HG03060 (cell line): ENCODE measurements around the gene MAPK10.

Experiments
- ATAC-seq: cut with Tn5 transposase; IDR thresholded peaks from one replicate; pipeline ENCODE4 v1.9.1; 2021; ENCODE audit warnings: low read depth, moderate number of reproducible peaks; ENCODE audit not compliant: unreplicated experiment

MAPK10 gene

GRCh38 chr4:86280246-86280645 lies 79.6 kb downstream of the MAPK10 start:
- no peak for ATAC-seq

GRCh38 chr4:86279293-86279960 lies 80.4 kb downstream of the MAPK10 start:
- ATAC-seq, result no peak

GRCh38 chr4:86278126-86278525 lies 81.7 kb downstream of the MAPK10 start:
- ATAC-seq, result no peak

DNA sequence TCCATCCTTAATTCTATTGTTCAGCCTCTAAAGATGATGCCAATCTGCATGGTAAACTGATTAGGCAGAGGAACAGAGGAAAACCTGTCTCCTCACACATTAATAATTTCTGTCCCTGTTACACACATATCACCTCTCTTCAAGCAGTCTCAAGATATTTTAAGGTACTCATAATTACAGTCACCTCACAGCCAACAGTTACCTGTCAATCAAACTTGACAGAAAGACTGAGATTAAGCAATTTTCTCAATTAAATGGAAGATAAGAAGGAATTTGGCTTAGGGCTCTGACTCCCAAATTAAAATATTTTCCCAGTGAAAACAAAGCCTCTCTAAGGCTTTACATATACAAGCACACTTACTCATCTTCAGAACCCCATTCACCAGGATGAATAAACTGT lies 85.2 kb downstream of the MAPK10 start:
- no peak for ATAC-seq

DNA sequence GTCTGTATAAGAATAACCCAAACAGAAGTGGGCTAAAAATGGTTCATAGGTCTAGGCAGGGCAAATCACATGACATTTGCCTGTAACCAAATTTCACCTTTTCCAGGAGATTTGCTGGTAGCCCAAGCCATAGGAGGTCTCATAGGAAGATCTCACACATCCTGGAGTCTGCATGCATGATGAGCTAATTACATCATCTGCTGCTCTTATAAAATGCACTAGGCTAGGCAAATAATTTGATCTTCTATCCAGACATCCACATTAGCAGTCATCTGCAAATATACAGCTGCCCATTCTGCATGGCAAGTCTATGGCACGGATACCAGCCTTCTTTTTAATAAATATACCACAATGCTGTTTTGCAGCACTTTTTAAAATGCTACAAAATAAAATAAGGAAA lies 87.2 kb downstream of the MAPK10 start:
- no peak for ATAC-seq

GRCh38 chr4:86271057-86271456 lies 88.8 kb downstream of the MAPK10 start:
- ATAC-seq, result no peak

- ATAC-seq, result no peak
Measured at GRCh38 chr4:86269354-86269753, 90.5 kb downstream of the MAPK10 start.

GRCh38 chr4:86264241-86264640 lies 95.6 kb downstream of the MAPK10 start:
- ATAC-seq, result no peak

- no peak for ATAC-seq
Measured at GRCh38 chr4:86261636-86262035, 98.2 kb downstream of the MAPK10 start.

DNA sequence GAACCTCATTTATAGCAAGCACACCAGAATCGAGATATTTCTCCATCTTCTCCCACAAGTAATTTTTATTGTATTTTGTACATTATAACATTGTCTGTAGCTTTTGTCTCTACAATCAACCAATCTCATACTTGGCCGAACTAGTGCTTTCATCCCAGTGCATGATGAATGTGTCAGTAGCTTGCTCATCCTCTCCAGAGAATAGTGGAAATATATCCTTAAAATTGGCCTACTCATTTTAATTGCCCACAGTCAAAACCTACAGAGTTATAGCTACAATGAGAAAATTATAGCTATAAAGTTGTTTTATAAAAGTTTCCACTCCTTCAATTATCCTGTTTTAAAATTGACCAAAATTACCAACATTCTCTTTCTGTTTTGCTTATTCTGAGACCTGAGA lies 103.8 kb downstream of the MAPK10 start:
- no peak for ATAC-seq

GRCh38 chr4:86250619-86251018 lies 109.2 kb downstream of the MAPK10 start:
- no peak for ATAC-seq

DNA sequence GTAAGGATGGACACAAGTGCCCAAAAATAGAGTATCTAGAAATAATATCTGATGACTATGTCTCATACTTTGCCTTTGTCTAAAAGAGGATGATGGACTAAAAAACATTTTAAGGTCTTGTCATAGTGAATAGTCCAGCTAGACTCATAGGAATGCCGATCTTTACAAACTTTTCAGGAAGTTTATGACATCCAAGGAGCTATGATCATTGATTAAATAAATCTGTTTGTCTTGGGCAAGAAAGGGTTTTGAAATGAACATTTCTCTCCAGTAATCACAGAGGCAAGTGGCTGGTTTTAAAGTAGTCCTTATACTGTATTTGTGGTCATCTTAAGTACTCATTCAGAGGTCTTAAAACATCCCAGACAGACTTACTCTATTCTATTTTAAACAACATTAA lies 109.8 kb downstream of the MAPK10 start:
- ATAC-seq, result no peak

GRCh38 chr4:86249074-86249473 lies 110.8 kb downstream of the MAPK10 start:
- ATAC-seq, result no peak

DNA sequence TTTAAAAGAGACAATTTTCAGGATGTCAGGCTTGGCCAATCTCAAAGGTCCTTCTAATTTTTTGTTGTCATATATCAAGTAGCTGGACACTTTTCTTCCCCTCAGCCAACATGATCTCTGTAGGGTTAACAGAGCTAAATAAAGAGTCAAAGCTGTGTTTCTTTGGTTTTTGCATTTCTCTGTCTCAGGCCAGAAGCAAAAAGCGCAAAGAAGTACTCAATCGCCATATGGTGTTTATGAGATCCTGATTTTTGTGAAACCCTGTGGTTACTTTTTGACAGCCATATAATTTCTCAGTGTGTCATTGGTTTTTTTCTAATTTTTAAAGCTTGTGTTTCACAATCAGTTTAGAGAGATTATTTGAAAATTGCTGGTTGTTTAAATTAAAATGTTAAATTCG lies 111.9 kb downstream of the MAPK10 start:
- no peak for ATAC-seq

GRCh38 chr4:86247320-86247719 lies 112.5 kb downstream of the MAPK10 start:
- ATAC-seq, result no peak

GRCh38 chr4:86243750-86244149 lies 116.1 kb downstream of the MAPK10 start:
- no peak for ATAC-seq

DNA sequence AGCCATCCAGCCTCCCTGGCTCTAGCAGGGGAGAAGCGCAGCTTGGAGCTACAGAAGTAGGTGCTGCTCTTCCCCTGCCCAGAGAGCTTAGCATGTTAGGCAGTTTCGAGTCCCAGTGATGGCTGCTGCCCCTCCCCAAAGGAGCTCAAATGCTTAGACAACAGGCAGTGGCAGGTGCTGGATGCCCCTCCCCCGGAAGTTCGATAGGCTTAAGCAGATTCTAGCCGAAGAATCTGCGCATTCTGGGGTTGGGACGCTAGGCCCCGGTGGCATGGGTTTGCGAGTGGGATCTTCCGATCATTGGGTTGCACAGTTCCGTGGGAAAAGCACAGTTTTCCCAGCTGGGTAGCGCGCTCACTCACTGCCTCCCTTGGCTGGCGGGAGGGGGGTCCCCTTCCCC lies 117.2 kb downstream of the MAPK10 start:
- no peak for ATAC-seq

- no peak for ATAC-seq
Measured at GRCh38 chr4:86235549-86235948, 124.3 kb downstream of the MAPK10 start.

- ATAC-seq, result no peak
Measured at GRCh38 chr4:86233681-86234080, 126.2 kb downstream of the MAPK10 start.

- no peak for ATAC-seq
Measured at GRCh38 chr4:86233090-86233489, 126.8 kb downstream of the MAPK10 start.

- ATAC-seq, result no peak
Measured at GRCh38 chr4:86223472-86223871, 136.4 kb downstream of the MAPK10 start.

DNA sequence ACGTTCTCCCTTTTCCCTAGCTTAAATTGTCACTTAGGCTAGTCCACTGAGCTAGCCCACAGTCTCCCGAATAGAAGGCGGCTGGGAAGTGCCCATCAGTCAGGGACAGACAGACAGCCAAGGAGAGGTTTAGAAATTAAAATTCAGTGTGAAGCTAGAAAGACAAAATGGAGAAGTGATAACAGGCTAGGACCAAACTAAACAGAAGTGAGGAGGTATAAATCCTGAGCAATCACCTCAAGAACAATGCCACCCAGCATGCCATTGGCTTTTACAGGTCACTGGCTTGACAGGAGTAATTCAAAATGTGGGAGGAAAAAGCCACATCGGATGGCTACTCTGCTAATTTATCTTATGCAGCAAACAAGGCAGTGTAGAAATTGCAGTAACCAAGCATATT lies 138.9 kb downstream of the MAPK10 start:
- ATAC-seq, result no peak

GRCh38 chr4:86220121-86220520 lies 139.7 kb downstream of the MAPK10 start:
- no peak for ATAC-seq
